GM12878 (cell line): ENCODE data around the gene BTBD9. TPM values are rescaled to one million over a fixed set of nuclear protein-coding genes. Genes with fewer than 3 reads are reported as not detected.

Experiments
- ATAC-seq: fragments of 200-7000 bp; cut with Tn5 transposase; 3 replicates; pipeline ENCODE4 v1.9.1; 2020; ENCODE audit warnings: mild to moderate bottlenecking, moderate library complexity
- BruUV-seq: library from RNA; stranded (reverse); fragments of 400-500 nt; replicated peaks from 2 replicates; lab custom pipeline; 2021; lab: Mats Ljungman, UMichigan
- CTCF ChIA-PET: fragments of 300-600 bp; sonication (Branson Sonifier 250); formaldehyde crosslinking; extraction: SDS; loops from one replicate; lab custom pipeline; 2021; ENCODE audit warnings: inconsistent platforms; lab: Yijun Ruan, JAX
- POLR2A ChIA-PET: fragments of 350-600 bp; formaldehyde crosslinking; extraction: SDS; loops from one replicate; lab custom pipeline; 2021; ENCODE audit warnings: inconsistent platforms; lab: Charles Lee
- RAD21 ChIA-PET: fragments of 300-600 bp; sonication (Branson Sonifier 250); formaldehyde crosslinking; loops from one replicate; lab custom pipeline; 2023; ENCODE audit warnings: antibody characterized with exemption; ENCODE audit not compliant: unreplicated experiment; lab: Charles Lee
- SMC1A ChIA-PET: fragments of 300-600 bp; sonication (Branson Sonifier 250); formaldehyde crosslinking; loops from one replicate; lab custom pipeline; 2023; ENCODE audit not compliant: unreplicated experiment, uncharacterized antibody; lab: Charles Lee
- DNase-seq: peaks from one replicate; pipeline ENCODE4 v3.0.0-alpha.2; 2011; ENCODE audit warnings: low read depth, low spot score
- FAIRE-seq: peaks from 3 replicates; lab custom pipeline; 2011; peaks lifted over from hg19 to GRCh38; lab: Jason Lieb, UNC
- H2AFZ ChIP-seq: 2 replicates; pipeline ENCODE4 v1.6.0; 2011; ENCODE audit warnings: low read depth, low read length, control low read depth; ENCODE audit not compliant: control insufficient read depth
- H3K27ac ChIP-seq: 2 replicates; pipeline ENCODE4 v1.5.1; 2011; ENCODE audit warnings: control low read depth; ENCODE audit not compliant: control insufficient read depth, insufficient read depth
- H3K27me3 ChIP-seq, 2 experiments: replicated peaks in 1 of 2; 2 replicates each; pipeline versions ENCODE4 v1.6.0 to v1.6.1; 2011; ENCODE audit warnings: low read length in 1 of 2; ENCODE audit not compliant: control insufficient read depth in 2 of 2, insufficient read depth in 2 of 2
- H3K36me3 ChIP-seq, 2 experiments: 2 replicates each; pipeline ENCODE4 v1.5.1; 2011; ENCODE audit warnings: low read length in 1 of 2; ENCODE audit not compliant: control insufficient read depth in 2 of 2, insufficient read depth in 2 of 2
- H3K4me1 ChIP-seq: 2 replicates; pipeline ENCODE4 v1.6.1; 2011; ENCODE audit warnings: mild to moderate bottlenecking, low read length, moderate library complexity, mixed read lengths; ENCODE audit not compliant: control insufficient read depth, insufficient read depth
- H3K4me2 ChIP-seq: 2 replicates; pipeline ENCODE4 v1.6.0; 2011; ENCODE audit warnings: control low read depth; ENCODE audit not compliant: control insufficient read depth, insufficient read depth
- H3K4me3 ChIP-seq: fragments of 200-600 bp; sonication (generic); 2 replicates; pipeline ENCODE4 v1.5.1; 2016
- H3K79me2 ChIP-seq: 2 replicates; pipeline ENCODE4 v1.6.0; 2011; ENCODE audit warnings: low read length; ENCODE audit not compliant: control insufficient read depth, insufficient read depth
- H3K9ac ChIP-seq: 2 replicates; pipeline ENCODE4 v1.8.0; 2011; ENCODE audit warnings: low read length, control low read depth, mixed read lengths; ENCODE audit not compliant: control insufficient read depth, insufficient read depth
- H3K9me3 ChIP-seq: replicated peaks from 3 replicates; pipeline ENCODE4 v1.5.1; 2011; ENCODE audit warnings: mild to moderate bottlenecking, low read length; ENCODE audit not compliant: control insufficient read depth, insufficient read depth
- H4K20me1 ChIP-seq: 2 replicates; pipeline ENCODE4 v1.6.0; 2011; ENCODE audit not compliant: control insufficient read depth, insufficient read depth
- BRCA1 ChIP-seq: IDR thresholded peaks from 2 replicates; pipeline ENCODE4 v1.6.1; 2011; ENCODE audit warnings: low read depth, low read length, improper control_type of control experiment
- CEBPB ChIP-seq, 2 experiments: fragments of 150-350 bp in 1 of 2; IDR thresholded peaks; 2 replicates each; pipeline ENCODE4 v1.6.1; 2012 to 2014; ENCODE audit warnings: low read depth in 2 of 2, low read length in 2 of 2, borderline replicate concordance in 1 of 2, inconsistent platforms in 1 of 2
- DPF2 ChIP-seq: fragments of 450-650 bp; IDR thresholded peaks from 2 replicates; pipeline ENCODE4 v1.6.1; 2017; ENCODE audit warnings: mild to moderate bottlenecking
- JUNB ChIP-seq: IDR thresholded peaks from 2 replicates; pipeline ENCODE4 v1.6.1; 2016; ENCODE audit warnings: antibody characterized with exemption, mild to moderate bottlenecking
- JUND ChIP-seq: IDR thresholded peaks from 2 replicates; pipeline ENCODE4 v1.6.1; 2012; ENCODE audit warnings: low read depth, mild to moderate bottlenecking, low read length, improper control_type of control experiment, moderate library complexity
- NFXL1 ChIP-seq: fragments of 450-650 bp; IDR thresholded peaks from 2 replicates; pipeline ENCODE4 v1.6.1; 2017; ENCODE audit warnings: antibody characterized with exemption, mild to moderate bottlenecking, borderline replicate concordance
- RAD21 ChIP-seq: IDR thresholded peaks from 2 replicates; pipeline ENCODE4 v1.6.1; 2011; ENCODE audit warnings: mild to moderate bottlenecking, low read depth, low read length, moderate library complexity; ENCODE audit not compliant: insufficient read depth
- SKIL ChIP-seq: fragments of 450-650 bp; IDR thresholded peaks from 2 replicates; pipeline ENCODE4 v1.6.1; 2017; ENCODE audit warnings: mild to moderate bottlenecking, low read depth, inconsistent platforms; ENCODE audit not compliant: poor library complexity, severe bottlenecking
- ZBTB11 ChIP-seq: fragments of 450-650 bp; formaldehyde crosslinking; IDR thresholded peaks from 2 replicates; pipeline ENCODE4 v1.5.0; 2022; ENCODE audit warnings: mild to moderate bottlenecking, missing genetic modification characterization
- ZNF592 ChIP-seq: fragments of 450-650 bp; IDR thresholded peaks from 2 replicates; pipeline ENCODE4 v1.6.1; 2017; ENCODE audit warnings: mild to moderate bottlenecking, moderate library complexity
- WGBS: methylation state at CpG from one replicate; pipeline ENCODE4 v1.1.6; 2016; ENCODE audit warnings: low lambda C conversion rate; ENCODE audit not compliant: insufficient replicate concordance, insufficient coverage; ENCODE audit errors: missing lambda C conversion rate; 5-methylcytosine and 5-hydroxymethylcytosine counted together
- in situ Hi-C: fragments of 300-500 bp; cut with MboI; formaldehyde crosslinking; loops from 9 replicates; pipeline ENCODE4 v1.14.3; 2018; ENCODE audit warnings: mixed read lengths
- intact Hi-C: fragments of 100-400 bp; cut with micrococcal nuclease; formaldehyde crosslinking; loops from one replicate; pipeline ENCODE4 v1.14.2; 2022; ENCODE audit not compliant: unreplicated experiment
- polyA plus RNA-seq, 11 experiments: library from polyadenylated mRNA; depleted of rRNA in 4 of 11; unstranded in 6 of 11; stranded (reverse) in 5 of 11; fragments of >200 nt; fragmentation: Nextera tagmentation in 4 of 11; fragmentation: Illumina TruSeq in 1 of 11; extraction: Ambion mirVana in 4 of 11; extraction: Trizol in 1 of 11; gene quantifications; 1 replicate in 1 of 11; 2 replicates in 10 of 11; pipeline versions ENCODE4 v1.2.1 to v1.2.3, GENCODE V29; 2011 to 2016; ENCODE audit warnings: inconsistent platforms in 2 of 11, missing spikeins in 2 of 11, low read depth in 1 of 11
- total RNA-seq, 4 experiments: library from RNA; depleted of rRNA in 3 of 4; stranded (reverse); fragments of >200 nt in 3 of 4; fragmentation: Illumina TruSeq in 1 of 4; extraction: Trizol in 1 of 4; gene quantifications; 2 replicates each; pipeline versions ENCODE4 v1.2.1 to v1.2.3, GENCODE V29; 2013 to 2021
- TF ChIP-seq, protein P1 (sequence below): IDR thresholded peaks from 2 replicates; pipeline ENCODE4 v1.6.1; 2011; ENCODE audit warnings: low read depth, low read length, improper control_type of control experiment, borderline replicate concordance
- TF ChIP-seq, protein P2 (sequence below): IDR thresholded peaks from 2 replicates; pipeline ENCODE4 v1.6.1; 2011; ENCODE audit warnings: borderline replicate concordance, low read depth, mild to moderate bottlenecking, moderate library complexity, mixed read lengths, low read length; ENCODE audit not compliant: insufficient read depth; ENCODE audit errors: extremely low read length

BTBD9 gene
- total and polyA plus RNA-seq, 10 of the 15 experiments (the other 5 are each of a cell fraction or from before 2014, with no cell fraction given), result 0.22 to 8.6 (median 4.6) TPM

DNA sequence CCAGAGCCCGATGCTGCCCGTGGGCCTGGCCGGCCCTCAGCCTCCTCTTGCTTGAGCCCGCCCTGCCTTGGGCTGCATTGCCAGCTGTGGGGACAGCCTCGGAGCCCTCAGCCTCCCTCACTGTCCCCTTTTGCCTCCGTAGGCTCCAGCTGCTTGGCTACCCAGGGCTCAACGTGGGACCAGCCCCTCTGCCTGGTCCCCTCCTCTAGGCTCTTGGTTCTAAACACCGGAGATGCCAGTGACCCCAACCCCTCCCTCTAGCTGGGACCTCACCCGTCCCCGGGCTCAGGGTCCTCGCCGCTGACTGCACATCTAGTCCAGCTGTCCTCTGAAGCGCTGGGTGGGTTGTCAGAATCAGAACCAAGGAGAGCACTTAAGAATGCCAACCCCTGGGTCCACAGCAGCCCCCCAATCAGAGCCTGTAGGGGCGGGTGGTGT is 475.0 kb downstream of the BTBD9 start:
- intact Hi-C loops, result no loop called here
- FAIRE-seq, result no peak
- ATAC-seq, result no peak
- TF ChIP-seq CEBPB (IDR thresholded peaks at IDR 0.05; ENCODE audit: borderline replicate concordance in 1 of 2, low read depth in 2 of 2, low read length in 2 of 2) (no peak), SKIL (no peak), BRCA1 (no peak), JUNB (no peak), JUND (no peak), ZBTB11 (CRISPR knock-in tag) (no peak), RAD21 (no peak), ZNF592 (no peak), NFXL1 (no peak), DPF2 (no peak)
- TF ChIP-seq, protein P1, sequence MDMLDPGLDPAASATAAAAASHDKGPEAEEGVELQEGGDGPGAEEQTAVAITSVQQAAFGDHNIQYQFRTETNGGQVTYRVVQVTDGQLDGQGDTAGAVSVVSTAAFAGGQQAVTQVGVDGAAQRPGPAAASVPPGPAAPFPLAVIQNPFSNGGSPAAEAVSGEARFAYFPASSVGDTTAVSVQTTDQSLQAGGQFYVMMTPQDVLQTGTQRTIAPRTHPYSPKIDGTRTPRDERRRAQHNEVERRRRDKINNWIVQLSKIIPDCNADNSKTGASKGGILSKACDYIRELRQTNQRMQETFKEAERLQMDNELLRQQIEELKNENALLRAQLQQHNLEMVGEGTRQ, result no peak
- TF ChIP-seq, protein P2, sequence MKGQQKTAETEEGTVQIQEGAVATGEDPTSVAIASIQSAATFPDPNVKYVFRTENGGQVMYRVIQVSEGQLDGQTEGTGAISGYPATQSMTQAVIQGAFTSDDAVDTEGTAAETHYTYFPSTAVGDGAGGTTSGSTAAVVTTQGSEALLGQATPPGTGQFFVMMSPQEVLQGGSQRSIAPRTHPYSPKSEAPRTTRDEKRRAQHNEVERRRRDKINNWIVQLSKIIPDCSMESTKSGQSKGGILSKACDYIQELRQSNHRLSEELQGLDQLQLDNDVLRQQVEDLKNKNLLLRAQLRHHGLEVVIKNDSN, result no peak

More for the DNA sequence above, 475.0 kb downstream of the BTBD9 start:
- H3K4me3 ChIP-seq, result no peak overlapping the region
- in situ Hi-C loops, result no loop called here
- no peak overlapping the region for H3K27ac ChIP-seq
- no peaks in the 10 kb centered on the region for H3K27me3 ChIP-seq
- no peak overlapping the region for H2AFZ ChIP-seq
- H3K4me1 ChIP-seq, result no peaks in the 10 kb centered on the region
- H3K9me3 ChIP-seq, result no peaks in the 10 kb centered on the region
- H3K36me3 ChIP-seq, result no peaks in the 10 kb centered on the region; a peak in 2 of 4 replicates
- 80% methylated on average over 14 of the region's 14 CpGs for WGBS
- CTCF ChIA-PET, result no interaction called here
- H3K79me2 ChIP-seq, result no peaks in the 10 kb centered on the region
- SMC1A ChIA-PET, result no interaction called here
- H4K20me1 ChIP-seq, result no peaks in the 10 kb centered on the region
- BruUV-seq, result no TSS peak
- POLR2A ChIA-PET, result no interaction called here
- no peak for DNase-seq
- RAD21 ChIA-PET, result interaction anchor here (0.7 kb wide), 1 partner anchor 345 kb away, joined by 3 read pairs; the partner anchor contains the start of gene ZFAND3
- no peak overlapping the region for H3K9ac ChIP-seq
- no peak overlapping the region for H3K4me2 ChIP-seq
